ENCODE data around the gene TOP3B. TPM values are rescaled to one million over a fixed set of nuclear protein-coding genes. Genes with fewer than 3 reads are reported as not detected.

The TOP3B gene
- polyA plus RNA-seq, 1 donor from 2014 or later = 33.7 TPM

GRCh38 chr22:21926728-21927127 is 55.9 kb downstream of the TOP3B start:
- TF ChIP-seq EP300 (conservative IDR thresholded peaks at IDR 0.05; ENCODE audit: poor library complexity, severe bottlenecking) (no peak), SMC3 (conservative IDR thresholded peaks at IDR 0.05; ENCODE audit: poor library complexity) (no peak), RAD21 (conservative IDR thresholded peaks at IDR 0.05) (no peak), POLR2AphosphoS5 (IDR thresholded peaks at IDR 0.05) (no peak), REST (IDR thresholded peaks at IDR 0.05; ENCODE audit: borderline replicate concordance) (no peak), TAF1 (IDR thresholded peaks at IDR 0.05; ENCODE audit: low read depth) (no peak), EZH2 (IDR thresholded peaks at IDR 0.05; ENCODE audit: borderline replicate concordance, insufficient read depth, low read length, poor library complexity, severe bottlenecking) (no peak), CTCF (IDR thresholded peaks at IDR 0.05; ENCODE audit: poor library complexity, severe bottlenecking) (no peak), MXI1 (conservative IDR thresholded peaks at IDR 0.05; ENCODE audit: poor library complexity, severe bottlenecking) (no peak)
- Histone ChIP-seq H3K9me3 (ENCODE audit: low read length) (no peaks in the 10 kb centered on the region), H3F3A (ENCODE audit: insufficient read depth, low read length, poor library complexity, severe bottlenecking) (no peaks in the 10 kb centered on the region), H3K4me3 (ENCODE audit: low read length) (no peak overlapping the region), H3K9me2 (ENCODE audit: insufficient read depth, low read length) (no peaks in the 10 kb centered on the region), H3K4me2 (ENCODE audit: low read length) (no peak overlapping the region), H3K79me2 (replicated peaks; ENCODE audit: insufficient read depth, low read length) (no peaks in the 10 kb centered on the region), H3K27ac (ENCODE audit: low read length) (no peak overlapping the region), H4K20me1 (ENCODE audit: insufficient read depth) (no peaks in the 10 kb centered on the region), H2AFZ (ENCODE audit: low read depth, low read length) (no peak overlapping the region), H3K27me3 (ENCODE audit: insufficient read depth, low read depth, low read length) (no peaks in the 10 kb centered on the region), H3K9ac (ENCODE audit: low read length) (no peak overlapping the region), H3K36me3 (ENCODE audit: insufficient read depth, low read length) (no peaks in the 10 kb centered on the region)

- Histone ChIP-seq H3K27me3 (ENCODE audit: insufficient read depth, low read depth, low read length) (no peaks in the 10 kb centered on the region), H3F3A (ENCODE audit: insufficient read depth, low read length, poor library complexity, severe bottlenecking) (no peaks in the 10 kb centered on the region), H2AFZ (ENCODE audit: low read depth, low read length) (no peak overlapping the region), H3K4me2 (ENCODE audit: low read length) (no peak overlapping the region), H3K9ac (ENCODE audit: low read length) (no peak overlapping the region), H3K9me3 (ENCODE audit: low read length) (no peaks in the 10 kb centered on the region), H4K20me1 (ENCODE audit: insufficient read depth) (no peaks in the 10 kb centered on the region), H3K36me3 (ENCODE audit: insufficient read depth, low read length) (no peaks in the 10 kb centered on the region), H3K27ac (ENCODE audit: low read length) (no peak overlapping the region), H3K9me2 (ENCODE audit: insufficient read depth, low read length) (no peaks in the 10 kb centered on the region), H3K4me3 (ENCODE audit: low read length) (no peak overlapping the region), H3K79me2 (replicated peaks; ENCODE audit: insufficient read depth, low read length) (no peaks in the 10 kb centered on the region)
- no peak for TF ChIP-seq TAF1 (IDR thresholded peaks at IDR 0.05; ENCODE audit: low read depth)
- TF ChIP-seq EP300 (conservative IDR thresholded peaks at IDR 0.05; ENCODE audit: poor library complexity, severe bottlenecking) = no peak
- no peak for TF ChIP-seq POLR2AphosphoS5 (IDR thresholded peaks at IDR 0.05)
- no peak for TF ChIP-seq RAD21 (conservative IDR thresholded peaks at IDR 0.05)
- TF ChIP-seq MXI1 (conservative IDR thresholded peaks at IDR 0.05; ENCODE audit: poor library complexity, severe bottlenecking) = no peak
- TF ChIP-seq CTCF (IDR thresholded peaks at IDR 0.05; ENCODE audit: poor library complexity, severe bottlenecking) = no peak
- no peak for TF ChIP-seq EZH2 (IDR thresholded peaks at IDR 0.05; ENCODE audit: borderline replicate concordance, insufficient read depth, low read length, poor library complexity, severe bottlenecking)
- TF ChIP-seq SMC3 (conservative IDR thresholded peaks at IDR 0.05; ENCODE audit: poor library complexity) = no peak
- no peak for TF ChIP-seq REST (IDR thresholded peaks at IDR 0.05; ENCODE audit: borderline replicate concordance)
Observed at GRCh38 chr22:21923163-21923561, 59.4 kb downstream of the TOP3B start.

Measured in neural cell (in vitro differentiated cells).